Ascending aorta (tissue), 2 donors: ENCODE measurements around the gene GPRC5B. TPM values are rescaled to one million over a fixed set of nuclear protein-coding genes. Genes with fewer than 3 reads are reported as not detected.

Experiments
- DNase-seq, 2 donors: peaks; one replicate each; pipeline ENCODE4 v3.0.0-alpha.2; 2019; ENCODE audit warnings: low spot score in 2 of 2
- H3K27ac ChIP-seq, 2 donors: fragments of 200-600 bp; sonication (generic); one replicate each; pipeline ENCODE4 v1.5.1; 2016 to 2017; ENCODE audit warnings: mild to moderate bottlenecking in 1 of 2
- H3K27me3 ChIP-seq: fragments of 200-600 bp; sonication (generic); one replicate; pipeline ENCODE4 v1.5.1; 2017
- H3K36me3 ChIP-seq, 2 donors: fragments of 200-600 bp; sonication (generic); one replicate each; pipeline ENCODE4 v1.5.1; 2016
- H3K4me1 ChIP-seq, 2 donors: fragments of 200-600 bp; sonication (generic); one replicate each; pipeline ENCODE4 v1.5.1; 2016 to 2017; ENCODE audit warnings: mild to moderate bottlenecking in 1 of 2
- H3K4me3 ChIP-seq, 2 donors: fragments of 200-600 bp; sonication (generic); one replicate each; pipeline ENCODE4 v1.5.1; 2016 to 2017; ENCODE audit warnings: mild to moderate bottlenecking in 1 of 2
- H3K9me3 ChIP-seq, 2 donors: fragments of 200-600 bp; sonication (generic); one replicate each; pipeline ENCODE4 v1.5.1; 2016
- CTCF ChIP-seq, 3 experiments: fragments of 200-600 bp in 2 of 3; fragments of 450-650 bp in 1 of 3; sonication (generic) in 2 of 3; IDR thresholded peaks; one replicate each; pipeline ENCODE4 v1.5.1; 2016 to 2019; ENCODE audit warnings: antibody characterized with exemption in 3 of 3, mild to moderate bottlenecking in 1 of 3, moderate library complexity in 1 of 3
- intact Hi-C: fragments of 100-400 bp; cut with DNase I; formaldehyde crosslinking; loops from one replicate; pipeline ENCODE4 v1.15.1; 2023
- total RNA-seq: library from RNA; depleted of rRNA; stranded (reverse); fragments of >200 nt; gene quantifications from one replicate; pipeline ENCODE4 v1.1.0, GENCODE V29; 2016

GPRC5B gene
- total RNA-seq, 1 donor from 2014 or later, result 15.6 TPM

GRCh38 chr16:19872179-19872863, 12.3 kb downstream of the GPRC5B start:
- TF ChIP-seq CTCF (IDR thresholded peaks at IDR 0.05), result no peak
- intact Hi-C loops, result no loop called here
- Histone ChIP-seq H3K27ac (no peak overlapping the region), H3K4me3 (no peak overlapping the region), H3K36me3 (peaks cover 6 to 8% of the 10 kb centered on the region in 2 donors), H3K27me3 (no peaks in the 10 kb centered on the region), H3K9me3 (no peaks in the 10 kb centered on the region), H3K4me1 (peaks cover 0 to 5% of the 10 kb centered on the region in 2 donors)
- DNase-seq, result no peak

GRCh38 chr16:19871721-19872120, 12.9 kb downstream of the GPRC5B start:
- no peaks in the 10 kb centered on the region for H3K27me3 ChIP-seq
- H3K27ac ChIP-seq, result no peak overlapping the region
- H3K9me3 ChIP-seq, result no peaks in the 10 kb centered on the region
- intact Hi-C loops, result no loop called here
- H3K4me1 ChIP-seq, result peaks cover 0 to 5% of the 10 kb centered on the region in 2 donors
- DNase-seq, result no peak
- H3K4me3 ChIP-seq, result no peak overlapping the region
- TF ChIP-seq CTCF (IDR thresholded peaks at IDR 0.05), result no peak
- peaks cover 6 to 8% of the 10 kb centered on the region in 2 donors for H3K36me3 ChIP-seq

- H3K4me3 ChIP-seq, result no peak overlapping the region
- H3K4me1 ChIP-seq, result peaks cover 0 to 5% of the 10 kb centered on the region in 2 donors
- no peaks in the 10 kb centered on the region for H3K9me3 ChIP-seq
- intact Hi-C loops, result no loop called here
- H3K27me3 ChIP-seq, result no peaks in the 10 kb centered on the region
- no peak for DNase-seq
- H3K36me3 ChIP-seq, result peaks cover 6 to 8% of the 10 kb centered on the region in 2 donors
- TF ChIP-seq CTCF (IDR thresholded peaks at IDR 0.05), result no peak
- peak overlapping the region; percentile 72 to 74 for H3K27ac ChIP-seq
Observed at GRCh38 chr16:19868421-19868820, 16.2 kb downstream of the GPRC5B start.

- H3K36me3 ChIP-seq, result no peaks in the 10 kb centered on the region
- intact Hi-C loops, result no loop called here
- TF ChIP-seq CTCF (IDR thresholded peaks at IDR 0.05), result no peak
- no peaks in the 10 kb centered on the region for H3K9me3 ChIP-seq
- peaks cover 0 to 5% of the 10 kb centered on the region in 2 donors for H3K4me1 ChIP-seq
- no peaks in the 10 kb centered on the region for H3K27me3 ChIP-seq
- DNase-seq, result no peak
- no peak overlapping the region for H3K27ac ChIP-seq
- no peak overlapping the region for H3K4me3 ChIP-seq
Observed at GRCh38 chr16:19864566-19864965, 20.1 kb downstream of the GPRC5B start.

- no peak overlapping the region for H3K27ac ChIP-seq
- peaks cover 0 to 5% of the 10 kb centered on the region in 2 donors for H3K4me1 ChIP-seq
- intact Hi-C loops, result no loop called here
- H3K36me3 ChIP-seq, result no peaks in the 10 kb centered on the region
- H3K4me3 ChIP-seq, result no peak overlapping the region
- TF ChIP-seq CTCF (IDR thresholded peaks at IDR 0.05), result no peak
- H3K9me3 ChIP-seq, result no peaks in the 10 kb centered on the region
- H3K27me3 ChIP-seq, result no peaks in the 10 kb centered on the region
- DNase-seq, result no peak
Observed at GRCh38 chr16:19863990-19864389, 20.7 kb downstream of the GPRC5B start.
